PC-3 (cell line): ENCODE measurements around the gene MRAS.

Experiments used
- CTCF ChIP-seq: fragments of 300-600 bp; sonication (generic); conservative IDR thresholded peaks from 2 replicates; pipeline ENCODE4 v1.5.1; 2017; ENCODE audit warnings: antibody characterized with exemption, low read depth, mild to moderate bottlenecking, low read length
- EZH2 ChIP-seq: fragments of 300-600 bp; sonication (generic); IDR thresholded peaks from one replicate; pipeline ENCODE4 v1.6.1; 2017; ENCODE audit warnings: antibody characterized with exemption, mild to moderate bottlenecking, low read length; ENCODE audit not compliant: unreplicated experiment
- EZH2phosphoT487 ChIP-seq: fragments of 300-600 bp; sonication (generic); IDR thresholded peaks from 2 replicates; pipeline ENCODE4 v1.6.1; 2018; ENCODE audit warnings: mild to moderate bottlenecking, antibody characterized with exemption, low read length, borderline replicate concordance

DNA sequence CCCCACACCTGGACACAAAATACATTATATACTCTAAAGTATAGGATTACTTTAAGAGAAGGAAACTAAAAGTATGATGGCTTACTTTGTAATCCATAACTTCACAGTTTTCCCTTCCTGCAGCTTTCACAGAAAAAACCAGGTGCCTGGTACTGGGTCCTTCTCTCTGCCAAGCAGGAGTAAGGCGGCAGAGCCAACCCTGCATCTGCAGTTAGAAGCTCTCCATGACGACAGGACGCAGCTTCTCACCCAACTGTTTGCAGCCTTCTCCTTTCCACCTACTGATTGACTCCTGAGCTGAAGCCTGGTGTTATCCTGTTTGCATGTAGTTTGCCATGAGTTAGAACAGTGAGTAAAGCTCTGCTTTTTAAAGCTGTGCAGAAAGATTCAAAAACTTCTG is 6.7 kb downstream of the MRAS start:
- no peak for TF ChIP-seq EZH2
- no peak for TF ChIP-seq CTCF
- TF ChIP-seq EZH2phosphoT487, result no peak
